ENCODE measurements around the gene CELF2. TPM values are rescaled to one million over a fixed set of nuclear protein-coding genes. Genes with fewer than 3 reads are reported as not detected.

The CELF2 gene
- total RNA-seq, 1 donor, result 201 TPM

GRCh38 chr10:11237571-11237970, 219.9 kb downstream of the CELF2 start:
- DNase-seq (ENCODE audit: low read depth in 2 of 3, low spot score in 2 of 3), result no peak

GRCh38 chr10:11238893-11239292, 221.2 kb downstream of the CELF2 start:
- DNase-seq (ENCODE audit: low read depth in 2 of 3, low spot score in 2 of 3), result no peak

- DNase-seq (ENCODE audit: low read depth in 2 of 3, low spot score in 2 of 3), result no peak
Measured at GRCh38 chr10:11240641-11241040, 223.0 kb downstream of the CELF2 start.

GRCh38 chr10:11242443-11243387, 225.0 kb downstream of the CELF2 start:
- DNase-seq (ENCODE audit: low read depth in 2 of 3, low spot score in 2 of 3), result peak in 1 of 3 donors; percentile 23

GRCh38 chr10:11243425-11244222, 226.0 kb downstream of the CELF2 start:
- no peak for DNase-seq (ENCODE audit: low read depth in 2 of 3, low spot score in 2 of 3)

- DNase-seq (ENCODE audit: low read depth in 2 of 3, low spot score in 2 of 3), result no peak
Measured at GRCh38 chr10:11245095-11245479, 227.4 kb downstream of the CELF2 start.

DNA sequence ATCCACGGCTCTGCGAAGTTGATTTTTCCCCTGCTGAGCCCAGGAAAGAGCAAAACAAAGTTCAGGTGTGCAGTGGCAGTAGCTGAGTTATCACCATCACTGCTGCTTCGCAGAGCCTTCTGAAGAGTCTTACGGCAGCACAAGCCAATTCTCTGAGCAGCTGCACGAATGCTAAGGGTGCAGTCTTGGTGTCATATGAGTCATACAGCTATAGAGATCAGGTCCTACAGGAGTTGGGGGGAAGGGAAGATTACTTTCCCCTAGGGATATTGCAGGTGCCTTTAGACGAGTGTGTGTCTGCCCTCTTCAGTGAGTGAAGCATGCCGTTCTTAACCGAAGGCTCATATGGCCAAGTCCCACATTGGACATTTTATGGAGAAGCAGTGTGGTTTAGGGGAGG, 227.8 kb downstream of the CELF2 start:
- DNase-seq (ENCODE audit: low read depth in 2 of 3, low spot score in 2 of 3), result no peak

DNA sequence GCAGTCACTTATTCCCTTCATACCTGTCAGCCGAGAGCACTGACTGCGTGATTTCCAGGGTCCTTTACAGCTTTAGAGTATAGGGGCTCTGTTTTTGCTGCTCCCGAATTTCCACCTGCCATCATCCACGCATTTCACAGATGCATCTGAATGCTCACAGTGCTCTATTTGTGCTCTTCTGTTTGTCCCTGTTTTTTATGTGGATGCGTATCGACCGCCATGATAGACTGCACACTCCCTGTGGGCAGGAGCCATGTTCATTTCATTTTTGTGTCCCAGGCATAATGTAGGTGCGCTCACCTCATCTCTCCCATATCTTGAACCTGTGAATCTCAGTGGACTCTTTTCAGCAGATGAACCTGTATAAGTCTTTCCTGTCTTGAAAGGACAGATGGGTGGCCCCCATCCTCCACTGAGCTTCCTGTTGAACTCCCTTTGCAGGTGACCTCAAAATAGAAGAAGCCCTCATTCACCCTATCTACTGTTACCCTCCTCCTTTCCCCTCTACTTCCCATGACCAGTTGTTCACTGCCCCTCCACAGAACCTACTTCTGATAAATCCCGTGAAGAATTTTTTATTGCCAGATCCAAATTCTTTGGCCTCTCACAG, 228.4 kb downstream of the CELF2 start:
- no peak for DNase-seq (ENCODE audit: low read depth in 2 of 3, low spot score in 2 of 3)

DNA sequence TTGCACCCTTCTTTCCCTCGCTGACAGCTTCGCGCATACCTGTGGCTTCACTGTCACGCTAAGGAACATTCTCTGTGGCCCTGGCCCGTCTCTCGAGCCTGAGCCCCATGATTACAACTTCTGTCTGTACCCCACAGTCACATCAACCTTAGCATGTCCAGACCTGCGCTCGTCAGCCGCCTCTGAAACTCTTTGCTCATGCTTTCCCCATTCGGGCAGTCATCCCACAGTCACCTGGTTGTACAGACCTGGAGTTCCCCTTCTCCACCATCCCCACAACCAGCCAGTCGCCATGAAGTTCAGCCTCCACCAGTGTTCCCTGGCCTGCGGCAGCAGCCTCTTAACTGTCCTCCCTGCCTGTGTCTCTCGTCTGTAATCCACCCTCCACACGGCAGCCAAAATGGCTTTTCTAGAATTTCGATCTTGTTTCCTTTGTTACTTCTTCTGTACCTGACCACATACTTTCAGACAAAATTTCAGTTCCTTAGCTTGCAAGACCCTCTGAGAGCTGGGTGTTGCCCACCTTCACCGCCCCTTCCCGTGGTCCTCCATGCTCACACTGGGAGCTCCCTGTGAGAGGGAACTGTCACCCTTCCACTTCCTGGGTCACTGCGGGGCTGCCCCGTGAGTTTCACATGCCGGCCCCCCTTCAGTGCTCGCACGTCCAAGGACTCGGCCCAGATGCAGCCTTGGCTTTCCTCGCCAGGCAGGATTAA, 229.2 kb downstream of the CELF2 start:
- DNase-seq (ENCODE audit: low read depth in 2 of 3, low spot score in 2 of 3), result no peak

DNA sequence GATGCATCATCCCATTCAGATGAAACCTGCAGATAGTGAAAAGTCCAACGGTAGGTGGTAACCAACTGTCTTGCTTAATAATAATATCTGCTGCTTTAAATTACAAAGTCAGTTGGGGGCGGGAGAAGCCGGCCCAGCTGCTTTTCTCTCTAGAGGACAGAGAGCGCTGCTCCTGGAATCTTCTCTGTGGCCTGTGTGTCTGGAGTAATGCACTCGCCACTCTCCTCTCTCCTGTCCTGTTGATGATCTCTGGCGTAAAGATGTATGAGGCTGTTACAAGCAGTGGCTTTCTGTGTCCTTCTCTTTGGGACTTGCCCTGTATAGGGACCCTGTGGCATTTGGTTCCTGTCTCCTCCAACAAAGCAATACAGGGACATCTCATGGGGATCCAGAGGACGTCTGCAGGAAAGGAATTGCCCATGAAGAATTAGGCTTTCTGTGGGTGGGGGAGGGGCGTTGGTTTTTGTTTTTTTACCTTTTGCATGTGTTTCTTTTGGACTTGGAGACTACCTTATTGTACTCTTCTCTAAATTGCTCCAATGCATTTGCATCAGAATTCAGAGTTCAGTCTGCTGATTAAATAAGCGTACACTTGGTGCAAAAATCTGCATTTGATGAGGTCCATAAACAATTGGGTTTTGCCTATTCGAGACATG, 231.6 kb downstream of the CELF2 start:
- DNase-seq (ENCODE audit: low read depth in 2 of 3, low spot score in 2 of 3), result no peak

DNA sequence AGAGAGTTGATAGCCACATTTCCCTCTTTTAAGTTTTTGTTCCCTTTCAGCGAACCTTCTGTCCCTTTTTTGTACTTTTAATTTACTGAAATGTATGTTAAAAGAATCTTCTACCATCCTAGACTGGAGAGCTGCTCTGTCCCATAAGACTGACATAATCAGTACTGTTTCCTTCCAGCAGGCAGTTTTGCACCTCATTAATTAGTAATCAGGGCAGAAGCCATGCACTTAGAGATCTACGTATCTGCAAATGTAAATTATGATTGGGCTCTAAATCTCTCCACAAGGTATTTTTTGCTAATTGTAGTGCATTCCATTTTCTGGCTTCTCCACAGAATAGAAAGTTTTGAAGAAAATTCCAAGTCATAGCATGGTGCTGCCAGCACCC, 232.1 kb downstream of the CELF2 start:
- DNase-seq (ENCODE audit: low read depth in 2 of 3, low spot score in 2 of 3), result no peak

- no peak for DNase-seq (ENCODE audit: low read depth in 2 of 3, low spot score in 2 of 3)
Measured at GRCh38 chr10:11250304-11250703, 232.6 kb downstream of the CELF2 start.

DNA sequence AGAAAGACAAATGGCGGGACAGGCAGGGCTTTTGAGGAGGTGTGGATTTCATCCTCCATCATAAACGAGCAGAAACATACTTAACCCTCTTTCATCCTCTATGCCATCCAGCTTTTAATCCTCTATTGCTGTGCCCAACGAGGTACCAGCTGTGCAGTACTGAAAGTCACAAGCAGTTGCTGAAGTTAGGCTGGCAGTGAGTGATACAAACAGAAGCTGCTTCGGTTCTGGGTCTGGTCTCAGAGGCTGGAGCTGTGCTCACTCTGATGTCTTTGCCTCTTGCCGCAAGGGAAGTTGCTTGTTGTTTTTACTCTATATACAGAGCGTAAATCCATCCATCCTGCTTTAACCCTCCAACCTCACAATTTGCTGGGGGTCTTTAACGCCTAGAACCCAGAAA, 235.2 kb downstream of the CELF2 start:
- DNase-seq (ENCODE audit: low read depth in 2 of 3, low spot score in 2 of 3), result no peak

DNA sequence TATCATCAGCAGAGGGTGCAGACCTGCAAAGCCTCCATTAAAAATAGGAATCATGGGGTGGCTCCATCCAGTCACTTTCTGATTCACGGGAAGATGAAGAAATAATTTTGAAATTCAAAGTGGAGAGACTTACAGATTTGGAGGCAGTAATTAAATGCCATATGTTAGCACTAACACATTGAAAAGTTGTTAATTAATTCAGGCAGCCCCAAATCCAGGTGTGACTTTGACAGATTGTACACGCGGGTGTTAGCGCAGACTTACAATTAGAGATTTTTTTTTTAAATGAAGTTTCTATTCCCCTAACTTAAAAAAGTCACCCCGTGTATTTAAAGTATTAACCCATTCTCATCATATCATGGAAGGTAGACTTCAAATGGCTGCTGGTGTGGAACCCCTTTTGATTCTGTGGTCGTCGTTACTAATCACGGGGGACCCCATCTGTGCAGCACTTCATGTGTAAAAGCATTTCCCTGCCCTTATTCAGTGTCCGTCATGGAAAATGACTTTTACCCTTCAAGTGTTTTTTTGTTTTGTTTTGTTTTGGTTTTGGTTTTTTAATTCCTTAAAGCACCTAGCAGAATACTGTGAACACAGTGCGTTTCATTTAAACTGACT, 235.8 kb downstream of the CELF2 start:
- DNase-seq (ENCODE audit: low read depth in 2 of 3, low spot score in 2 of 3), result no peak

- DNase-seq (ENCODE audit: low read depth in 2 of 3, low spot score in 2 of 3), result no peak
Measured at GRCh38 chr10:11255156-11255555, 237.5 kb downstream of the CELF2 start.

DNA sequence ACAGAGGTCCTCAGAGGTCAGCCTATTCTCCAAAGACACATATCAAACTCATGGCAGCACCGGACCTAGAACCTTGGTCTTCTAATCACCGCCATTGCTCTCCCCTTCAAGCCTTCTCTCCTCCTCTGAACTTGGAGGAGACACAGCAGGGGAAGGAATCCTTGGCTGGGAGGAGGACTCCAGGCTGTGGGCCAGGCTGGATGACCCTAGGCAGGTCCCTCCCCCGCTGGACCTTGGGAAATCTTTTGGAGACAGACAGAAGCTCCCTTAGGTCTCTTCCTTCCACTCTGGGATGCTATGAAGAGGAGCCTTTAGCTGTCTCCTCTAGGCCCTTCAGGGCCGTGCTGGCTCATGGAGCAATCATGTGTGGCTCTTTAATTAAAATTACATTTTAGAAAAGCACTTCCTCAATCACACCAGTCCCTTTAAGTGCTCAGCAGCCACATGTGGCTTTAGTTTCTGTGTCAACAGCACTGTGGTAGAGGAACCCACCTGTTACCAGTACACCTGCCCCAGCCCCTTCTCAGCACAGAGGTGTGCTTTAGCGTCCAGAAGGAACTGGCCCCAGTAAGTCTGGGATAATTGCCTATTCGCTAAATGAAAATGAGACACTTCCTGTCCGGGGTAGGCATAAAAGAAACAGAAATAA, 238.2 kb downstream of the CELF2 start:
- no peak for DNase-seq (ENCODE audit: low read depth in 2 of 3, low spot score in 2 of 3)

DNA sequence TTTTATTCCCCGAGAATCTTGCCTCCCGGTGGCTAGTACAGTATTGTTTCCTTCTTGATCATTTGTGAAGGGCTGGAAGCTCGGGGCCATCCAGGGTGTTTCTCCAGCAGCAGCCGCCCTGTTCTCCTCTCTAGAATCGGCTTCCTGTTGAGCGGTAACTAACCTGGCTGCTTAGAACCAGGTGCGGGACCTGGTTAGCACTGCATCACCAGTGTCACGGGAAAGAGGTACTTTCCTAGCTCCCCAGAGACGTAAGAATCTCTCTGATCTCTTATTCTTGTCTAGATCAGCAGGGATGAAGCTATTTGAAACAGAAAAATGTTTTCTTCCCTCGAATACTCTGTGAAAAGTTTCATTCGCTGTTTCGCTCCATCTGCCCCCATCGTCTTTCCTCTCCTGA, 239.2 kb downstream of the CELF2 start:
- no peak for DNase-seq (ENCODE audit: low read depth in 2 of 3, low spot score in 2 of 3)

DNA sequence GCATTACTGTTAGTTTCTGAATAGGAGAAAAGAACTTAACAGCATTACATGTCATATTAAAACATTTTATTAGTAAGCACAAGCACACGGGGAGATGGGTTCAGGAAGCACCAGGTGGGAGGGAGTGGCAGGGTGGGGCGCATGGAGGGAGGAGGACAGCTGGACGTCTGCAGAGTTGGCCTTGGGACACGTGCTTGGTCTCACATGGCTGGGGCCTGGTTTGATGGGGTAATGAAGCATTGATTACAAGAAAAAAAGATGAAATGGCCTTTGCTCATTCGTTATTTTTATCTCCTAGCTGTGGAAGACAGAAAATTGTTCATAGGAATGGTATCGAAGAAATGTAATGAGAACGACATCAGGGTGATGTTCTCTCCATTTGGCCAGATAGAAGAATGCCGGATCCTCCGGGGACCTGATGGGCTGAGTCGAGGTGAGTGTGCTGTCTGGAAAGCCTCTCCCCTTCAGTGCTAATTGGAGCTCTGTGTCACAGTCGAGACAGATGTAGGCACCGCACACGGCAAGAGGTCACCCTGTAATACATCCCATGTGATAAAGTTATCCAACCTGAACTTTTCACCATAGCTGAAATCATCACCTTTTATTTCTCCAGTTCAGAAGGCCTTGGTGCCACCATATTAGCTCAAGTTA, 239.9 kb downstream of the CELF2 start:
- DNase-seq (ENCODE audit: low read depth in 2 of 3, low spot score in 2 of 3), result no peak

DNA sequence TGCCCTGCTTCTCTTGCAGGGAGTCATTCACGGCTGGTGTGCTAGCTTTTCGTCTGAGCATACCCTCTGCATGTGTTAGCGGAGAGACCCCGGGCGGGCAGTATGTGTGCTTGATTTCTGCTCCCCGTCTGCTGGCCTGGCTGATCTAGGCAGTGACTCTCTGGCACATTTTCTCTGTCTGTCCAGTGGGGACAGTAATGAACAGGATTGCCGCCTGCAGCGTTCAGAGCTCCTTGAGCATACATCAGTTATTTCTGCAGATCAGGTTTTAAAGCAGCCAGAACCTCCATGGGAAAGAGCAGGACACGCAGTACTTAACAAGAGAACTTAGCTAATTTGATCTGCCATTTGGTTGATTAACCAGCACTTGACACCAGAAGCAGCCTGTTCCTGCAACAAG, 242.5 kb downstream of the CELF2 start:
- DNase-seq (ENCODE audit: low read depth in 2 of 3, low spot score in 2 of 3), result no peak

All from hematopoietic multipotent progenitor cell (in vitro differentiated cells).